NCI-H1694 treated with DMSO at 0.1 percent for 48 hours (cell line): Measurements from ENCODE around the gene TBL1XR1.
"Not testable (repeated sequence)": the region's sequence is repeated elsewhere in the genome, so short reads cannot be mapped to it uniquely, and the experiment has no call there.

Source experiments
- DNase-seq: peaks from one replicate; lab custom pipeline; 2025; lab: John Stamatoyannopoulos, UW

TBL1XR1 gene

GRCh38 chr3:177181418-177181817, 15.9 kb downstream of the TBL1XR1 start:
- no peak for DNase-seq

DNA sequence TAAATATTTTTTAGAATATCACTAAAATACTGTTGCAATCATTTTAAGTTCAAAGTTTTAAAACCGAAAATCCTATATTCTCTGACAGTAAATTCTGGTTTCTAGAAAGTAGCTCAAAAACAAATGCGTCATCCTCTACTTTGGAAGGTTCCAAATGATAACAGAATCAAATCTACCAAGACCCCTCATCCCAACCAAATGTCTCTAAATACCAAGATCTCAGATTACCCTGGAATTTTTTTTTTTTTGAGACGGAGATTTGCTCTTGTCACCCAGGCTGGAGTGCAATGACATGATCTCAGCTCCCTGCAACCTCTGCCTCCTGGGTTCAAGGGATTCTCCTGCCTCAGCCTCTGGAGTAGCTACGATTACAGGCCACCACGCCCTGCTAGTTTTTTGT, 16.8 kb downstream of the TBL1XR1 start:
- no peak for DNase-seq

GRCh38 chr3:177179281-177180067, 17.8 kb downstream of the TBL1XR1 start:
- no peak for DNase-seq

GRCh38 chr3:177177749-177178221, 19.5 kb downstream of the TBL1XR1 start:
- DNase-seq, result no peak

GRCh38 chr3:177174607-177175170, 22.6 kb downstream of the TBL1XR1 start:
- no peak for DNase-seq

DNA sequence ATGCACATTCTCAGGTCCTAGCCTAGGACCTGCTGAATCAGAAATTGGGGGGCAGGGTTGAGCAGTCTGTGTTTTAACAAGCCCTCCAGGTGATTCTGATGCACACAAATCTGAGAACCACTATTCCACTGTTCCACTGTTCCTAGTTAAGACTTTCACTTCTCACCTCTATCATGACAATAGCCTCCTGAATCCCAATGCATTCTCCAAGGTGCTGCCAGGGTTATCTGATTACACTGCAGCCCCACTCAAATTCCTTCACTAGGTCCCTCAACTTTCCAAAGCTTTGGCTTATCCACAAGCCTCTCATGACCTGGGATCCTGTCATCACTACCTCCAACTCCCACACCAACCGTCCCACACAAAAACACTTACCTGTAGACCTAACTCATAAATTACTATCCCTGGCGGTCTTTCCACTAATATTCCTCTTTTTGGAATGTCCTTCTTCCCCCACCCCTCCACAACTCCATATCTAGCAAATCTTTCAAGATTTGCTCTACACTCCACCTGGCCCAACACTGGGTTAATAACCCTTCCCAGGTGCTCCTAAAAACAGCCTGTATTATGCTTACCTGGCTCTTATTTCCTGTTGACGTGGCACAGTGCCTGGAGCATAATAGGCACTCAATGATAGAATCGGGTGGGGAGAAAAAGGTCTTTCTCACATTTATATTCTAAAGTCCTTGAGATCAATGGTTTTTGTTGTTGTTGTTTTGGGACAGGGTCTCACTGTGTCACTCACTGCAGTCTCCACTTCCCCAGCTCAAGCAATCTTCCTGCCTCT, 27.2 kb downstream of the TBL1XR1 start:
- DNase-seq, result no peak

DNA sequence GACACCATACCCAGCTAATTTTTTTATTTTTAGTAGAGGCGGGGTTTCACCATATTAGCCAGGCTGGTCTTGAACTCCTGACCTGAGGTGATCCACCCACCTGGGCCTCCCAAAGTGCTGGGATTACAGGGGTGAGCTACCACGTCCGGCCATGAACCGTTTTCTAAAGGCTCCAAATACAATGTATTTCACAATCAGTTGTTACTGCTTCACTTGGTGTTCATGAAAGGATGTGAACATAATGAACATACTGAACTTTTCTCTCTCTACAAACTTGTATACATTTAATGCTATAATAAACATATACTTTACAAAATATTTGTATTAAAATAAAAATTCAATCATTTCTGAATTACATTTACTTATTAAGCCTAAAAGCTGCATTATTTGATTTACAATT, 28.9 kb downstream of the TBL1XR1 start:
- DNase-seq, result no peak

DNA sequence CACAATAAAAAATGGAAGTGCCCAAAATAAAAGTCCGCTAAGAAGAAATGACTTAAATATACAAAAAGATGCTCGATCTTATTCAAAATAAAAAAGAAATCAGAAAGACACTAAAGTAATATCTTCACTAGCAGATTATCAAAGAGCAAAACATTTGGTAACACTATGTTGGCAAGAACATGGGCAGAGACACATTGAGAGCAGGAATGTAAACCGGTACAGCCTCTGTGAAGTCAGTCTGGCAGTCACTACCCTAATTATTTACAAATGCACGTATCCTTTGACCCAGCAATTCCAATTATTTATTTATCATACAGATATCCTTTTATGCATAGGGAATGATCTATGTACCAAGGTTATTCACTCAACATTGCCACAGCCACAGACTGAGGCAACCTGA, 34.5 kb downstream of the TBL1XR1 start:
- DNase-seq, result no peak

- not testable (repeated sequence) for DNase-seq
Observed at GRCh38 chr3:177161603-177162002, 35.7 kb downstream of the TBL1XR1 start.

DNA sequence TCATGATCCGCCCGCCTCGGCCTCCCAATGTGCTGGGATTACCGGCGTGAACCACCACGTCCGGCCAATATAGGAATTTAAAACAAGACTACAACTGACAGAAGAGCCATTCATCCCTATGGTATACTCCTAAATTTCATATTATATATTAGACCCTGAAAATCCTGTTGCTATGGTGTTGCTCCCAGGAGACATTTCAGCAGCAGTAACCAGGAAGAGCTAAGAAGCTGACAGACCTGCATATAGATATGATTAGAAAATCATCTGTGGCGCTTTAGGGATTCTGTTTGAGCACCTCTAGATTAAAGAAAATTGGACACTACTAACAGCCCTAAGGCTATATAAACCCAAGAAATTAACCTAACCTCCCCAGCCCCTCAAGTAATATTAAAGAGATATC, 38.8 kb downstream of the TBL1XR1 start:
- no peak for DNase-seq

- no peak for DNase-seq
Observed at GRCh38 chr3:177157492-177157891, 39.8 kb downstream of the TBL1XR1 start.

DNA sequence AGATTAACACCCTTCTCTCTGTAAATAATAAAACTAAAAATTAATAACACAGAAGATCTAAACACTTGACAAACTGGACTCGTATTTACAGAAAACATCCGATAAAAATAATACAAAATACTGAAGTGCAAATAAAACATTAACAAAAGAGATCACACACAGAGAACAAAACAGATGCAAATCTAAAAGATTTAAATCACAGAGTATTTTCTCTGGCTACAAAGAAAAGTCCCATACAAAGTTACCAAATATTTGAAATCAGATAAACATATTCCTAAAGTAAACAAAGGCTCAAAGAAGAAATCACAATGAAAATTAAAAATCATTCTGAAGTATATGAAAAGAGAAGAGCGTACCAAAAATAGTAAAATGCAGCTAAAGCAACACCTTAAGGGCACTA, 42.5 kb downstream of the TBL1XR1 start:
- DNase-seq, result no peak

- no peak for DNase-seq
Observed at GRCh38 chr3:177150970-177151627, 46.2 kb downstream of the TBL1XR1 start.

DNA sequence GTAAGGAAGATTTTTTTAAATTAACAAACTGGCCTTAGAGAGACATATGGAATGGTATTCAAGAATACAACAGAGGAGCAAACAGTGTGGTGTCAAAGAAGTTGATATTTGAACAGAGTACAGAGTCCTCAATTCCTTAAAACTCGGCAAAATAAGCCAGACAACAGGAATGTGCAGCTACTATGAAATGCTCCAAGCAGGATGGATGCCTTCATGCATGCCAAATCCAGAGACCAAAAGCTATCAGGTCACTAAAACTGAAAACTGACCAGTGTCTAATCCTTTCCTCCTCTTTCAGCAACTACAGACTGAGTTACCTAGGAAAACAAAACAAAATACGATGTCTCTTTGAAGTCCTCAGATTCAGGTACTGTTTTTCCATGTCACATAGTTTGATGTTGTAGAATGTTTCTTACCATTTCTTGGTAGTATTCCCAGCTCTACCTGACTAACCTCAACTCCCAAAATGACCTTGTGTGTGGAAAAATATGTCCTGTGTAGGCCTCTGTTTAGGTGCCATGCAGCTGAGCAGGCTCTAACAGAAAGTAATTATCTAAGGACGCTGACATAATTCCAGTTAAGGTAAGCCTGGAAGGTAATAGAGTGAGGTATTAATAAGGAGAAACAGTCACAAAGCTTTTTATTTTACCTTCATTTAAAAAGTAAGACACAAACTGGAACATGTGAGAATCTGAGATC, 46.9 kb downstream of the TBL1XR1 start:
- DNase-seq, result no peak

DNA sequence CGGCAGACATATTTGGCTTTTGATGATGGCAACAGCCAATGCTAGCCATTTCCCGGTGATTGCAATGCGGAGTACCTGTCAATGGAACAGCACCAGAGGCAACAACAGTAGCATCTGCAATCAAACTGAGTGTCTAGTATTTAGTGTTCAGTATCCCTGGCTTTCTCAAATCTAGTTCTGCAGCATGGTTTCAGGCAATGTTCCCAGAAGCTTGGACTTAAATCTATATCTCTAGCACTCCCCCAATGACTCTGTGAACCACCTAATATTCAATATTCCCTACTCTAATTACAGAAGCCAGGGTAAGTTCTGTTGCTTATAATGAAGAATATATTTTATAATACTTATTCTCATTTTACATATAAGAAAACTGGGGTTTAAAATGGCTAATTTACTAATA, 48.2 kb downstream of the TBL1XR1 start:
- DNase-seq, result no peak

GRCh38 chr3:177147790-177148189, 49.5 kb downstream of the TBL1XR1 start:
- no peak for DNase-seq

GRCh38 chr3:177146646-177147045, 50.6 kb downstream of the TBL1XR1 start:
- DNase-seq, result no peak

DNA sequence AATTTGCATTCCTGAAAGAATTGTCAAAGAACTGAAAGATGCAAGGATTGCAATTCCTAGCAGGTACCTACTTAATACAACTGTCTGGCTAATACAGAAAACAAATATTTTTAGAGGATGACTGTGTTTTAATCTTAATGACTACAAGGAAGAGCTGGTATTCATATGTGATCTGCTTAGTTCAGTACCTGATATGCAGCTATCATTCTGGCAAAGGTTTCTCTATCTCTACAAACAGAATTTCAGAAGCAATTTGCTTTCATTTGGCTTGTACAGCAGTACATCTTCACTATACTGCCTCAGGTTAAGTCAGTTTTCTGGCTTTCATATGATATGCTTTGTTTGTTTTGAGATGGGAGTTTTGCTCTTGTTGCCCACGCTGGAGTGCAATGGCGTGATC, 51.3 kb downstream of the TBL1XR1 start:
- DNase-seq, result no peak

DNA sequence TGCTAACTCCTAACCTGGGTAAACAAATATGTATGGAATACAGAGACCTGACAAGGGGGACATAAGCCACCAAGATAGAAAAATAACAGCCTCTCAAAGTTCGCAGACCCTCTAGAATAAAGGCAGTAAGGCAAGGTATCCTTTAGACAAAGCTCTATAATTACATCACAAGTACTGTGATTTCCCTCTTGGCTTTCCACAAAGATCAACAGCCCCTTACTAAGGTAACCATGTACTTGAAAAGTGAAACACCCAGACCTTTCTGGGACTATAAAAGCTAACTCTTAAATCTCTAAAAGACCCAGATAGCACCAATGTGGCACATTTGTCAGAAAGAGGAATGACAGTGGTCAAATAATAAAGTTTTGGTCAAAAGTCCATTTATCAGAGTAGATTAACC, 51.9 kb downstream of the TBL1XR1 start:
- DNase-seq, result no peak

- DNase-seq, result no peak
Observed at GRCh38 chr3:177144922-177145321, 52.4 kb downstream of the TBL1XR1 start.

- DNase-seq, result no peak
Observed at GRCh38 chr3:177141899-177142646, 55.2 kb downstream of the TBL1XR1 start.
